KOPT-K1 (cell line): ENCODE measurements around the gene NPB.

Experiments used
- H3K27ac ChIP-seq: fragments of 200-600 bp; sonication (generic); 2 replicates; pipeline ENCODE4 v1.5.1; 2016; ENCODE audit warnings: antibody characterized with exemption, mild to moderate bottlenecking, low read depth, low read length; ENCODE audit not compliant: poor library complexity, severe bottlenecking
- H3K36me3 ChIP-seq: fragments of 200-600 bp; sonication (generic); 2 replicates; pipeline ENCODE4 v1.5.1; 2017; ENCODE audit warnings: antibody characterized with exemption, mild to moderate bottlenecking, low read length, moderate library complexity; ENCODE audit not compliant: insufficient read depth
- H3K9me3 ChIP-seq: fragments of 200-600 bp; sonication (generic); 2 replicates; pipeline ENCODE4 v1.5.1; 2017; ENCODE audit warnings: antibody characterized with exemption, low read length, mild to moderate bottlenecking; ENCODE audit not compliant: insufficient read depth, poor library complexity, severe bottlenecking

The NPB gene

DNA sequence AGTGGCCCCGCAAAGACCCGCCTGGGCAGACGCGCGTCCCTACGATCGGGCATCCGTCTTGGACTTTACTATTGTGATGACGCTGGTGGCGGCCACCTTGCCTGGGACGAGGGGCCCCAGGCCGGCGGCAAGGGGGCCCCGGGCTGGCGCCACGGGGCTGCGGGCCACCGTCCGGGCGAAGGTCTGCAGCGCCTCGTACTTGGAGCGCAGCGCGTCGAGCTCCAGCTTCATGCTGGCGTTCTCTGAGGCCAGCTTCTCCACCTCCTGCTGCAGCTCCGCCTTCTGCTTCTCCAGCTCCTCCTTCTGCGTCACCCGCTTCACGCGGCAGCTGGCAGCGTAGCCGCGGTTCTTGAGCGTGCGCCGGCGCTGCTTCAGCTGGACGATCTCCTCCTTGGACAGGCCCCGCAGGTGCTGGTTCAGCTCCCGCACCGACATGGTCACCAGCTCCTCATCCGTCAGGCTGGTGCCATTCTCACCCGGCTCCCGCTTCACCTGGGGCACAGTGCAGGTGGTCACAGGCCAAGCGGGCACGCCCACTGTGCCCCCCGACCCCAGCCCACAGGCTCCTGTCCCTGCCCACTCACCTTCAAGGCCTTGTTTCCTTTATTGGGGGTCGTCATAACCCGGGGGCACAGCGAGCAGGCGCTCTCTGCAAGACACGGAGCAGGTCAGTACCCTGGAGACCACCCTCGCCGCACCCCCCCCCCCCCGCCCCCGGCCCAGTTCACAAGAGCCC lies 20.7 kb downstream of the NPB start:
- peaks cover 29% of the 10 kb centered on the region for H3K36me3 ChIP-seq
- no peak overlapping the region for H3K27ac ChIP-seq

DNA sequence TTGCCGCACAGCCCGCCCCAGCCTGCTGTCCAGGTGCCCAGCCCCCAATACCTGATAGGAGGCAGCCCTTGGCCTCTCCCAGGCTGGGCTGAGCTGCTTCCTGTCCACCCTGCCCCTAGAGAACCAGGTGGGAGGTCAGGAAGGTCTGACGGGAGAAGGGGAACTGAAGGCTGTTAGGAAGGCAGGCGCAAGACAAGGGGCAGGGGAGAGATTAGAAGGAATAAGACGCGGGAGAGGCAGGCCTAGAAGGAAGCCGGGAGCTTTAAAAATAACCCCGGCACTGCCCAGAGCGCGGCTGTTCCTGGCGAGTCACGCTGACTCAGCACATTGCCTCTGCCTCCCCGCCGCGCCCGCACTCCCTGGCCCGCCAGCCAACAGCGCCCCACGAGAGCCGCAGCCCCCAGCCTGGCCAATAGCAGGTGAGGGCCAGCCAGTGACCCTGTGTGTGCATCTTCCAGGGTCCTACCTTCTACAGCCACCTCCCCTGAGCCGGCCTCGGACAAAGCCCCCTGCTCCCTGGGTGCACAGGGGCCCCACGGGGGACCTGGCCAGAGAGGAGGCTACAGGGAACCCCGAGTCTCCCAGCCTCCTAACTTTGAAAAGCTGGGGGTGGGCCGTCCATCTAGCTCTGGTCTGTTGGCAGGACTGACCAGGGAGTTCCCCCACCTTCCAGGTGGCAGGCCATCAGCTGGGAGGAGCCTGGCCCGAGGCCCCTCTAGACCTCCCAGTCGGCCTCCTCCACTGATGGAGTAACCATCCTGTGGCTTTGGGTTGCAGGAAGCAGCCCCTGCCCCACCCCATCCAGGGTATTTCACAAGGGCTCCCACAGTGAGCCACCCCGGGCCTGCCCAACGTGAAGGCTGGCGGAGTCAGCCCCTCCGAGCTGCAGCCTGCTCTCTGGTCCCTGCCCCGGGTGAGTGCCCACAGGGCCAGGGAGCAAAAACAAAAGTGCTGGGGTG lies 21.5 kb downstream of the NPB start:
- Histone ChIP-seq H3K9me3 (no peaks in the 10 kb centered on the region), H3K36me3 (peaks cover 29% of the 10 kb centered on the region), H3K27ac (no peak overlapping the region)

More for the DNA sequence above, 20.7 kb downstream of the NPB start:
- no peaks in the 10 kb centered on the region for H3K9me3 ChIP-seq

DNA sequence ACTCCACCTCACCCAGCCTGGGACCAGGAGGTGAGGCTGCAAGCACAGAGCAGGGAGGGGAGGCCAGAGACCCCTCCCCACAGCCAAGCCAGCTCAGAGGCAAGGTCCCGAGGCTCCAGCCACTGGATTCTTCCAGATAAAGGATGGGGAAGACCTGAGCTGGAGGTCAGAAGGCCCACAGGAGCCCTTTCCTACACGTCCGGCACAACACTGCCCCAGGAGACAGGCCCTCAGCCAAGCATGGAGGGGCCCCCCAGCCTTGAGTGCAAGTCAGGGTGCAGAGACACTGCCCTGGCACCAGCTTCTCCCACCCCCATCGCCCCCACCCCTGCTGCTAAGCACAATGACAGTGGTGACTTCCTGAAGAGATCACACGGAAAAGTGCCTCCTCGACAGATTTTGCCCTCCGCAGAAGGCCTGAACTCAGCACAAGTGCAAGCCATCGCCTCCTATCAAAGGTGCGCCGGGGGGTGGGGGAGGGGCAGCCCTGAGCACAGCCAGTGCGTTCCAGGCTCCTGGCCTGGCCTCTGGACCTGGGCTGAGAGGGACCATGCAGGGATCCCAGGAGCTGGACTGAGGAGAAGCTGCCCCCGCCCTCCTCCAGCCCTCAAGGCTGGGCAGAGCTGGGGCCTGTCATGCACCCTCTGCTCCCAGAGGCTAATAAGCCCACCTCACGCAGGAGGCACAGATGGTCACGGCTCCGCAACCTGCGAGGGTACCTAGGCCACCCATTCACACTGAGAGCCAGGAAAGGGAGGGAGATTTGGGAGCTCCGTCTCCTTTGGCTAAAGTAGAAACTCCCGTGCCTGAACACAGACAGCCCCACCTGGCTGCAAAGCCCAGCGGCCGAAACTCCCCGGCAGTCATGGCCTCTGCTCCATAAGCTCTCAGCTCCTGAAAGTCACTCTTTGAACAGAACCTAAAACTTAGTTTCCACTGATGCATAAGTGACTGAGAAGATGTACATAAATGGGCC lies 22.8 kb downstream of the NPB start:
- Histone ChIP-seq H3K27ac (no peak overlapping the region), H3K36me3 (peaks cover 22% of the 10 kb centered on the region; the same call in 1 of the 2 replicates)

DNA sequence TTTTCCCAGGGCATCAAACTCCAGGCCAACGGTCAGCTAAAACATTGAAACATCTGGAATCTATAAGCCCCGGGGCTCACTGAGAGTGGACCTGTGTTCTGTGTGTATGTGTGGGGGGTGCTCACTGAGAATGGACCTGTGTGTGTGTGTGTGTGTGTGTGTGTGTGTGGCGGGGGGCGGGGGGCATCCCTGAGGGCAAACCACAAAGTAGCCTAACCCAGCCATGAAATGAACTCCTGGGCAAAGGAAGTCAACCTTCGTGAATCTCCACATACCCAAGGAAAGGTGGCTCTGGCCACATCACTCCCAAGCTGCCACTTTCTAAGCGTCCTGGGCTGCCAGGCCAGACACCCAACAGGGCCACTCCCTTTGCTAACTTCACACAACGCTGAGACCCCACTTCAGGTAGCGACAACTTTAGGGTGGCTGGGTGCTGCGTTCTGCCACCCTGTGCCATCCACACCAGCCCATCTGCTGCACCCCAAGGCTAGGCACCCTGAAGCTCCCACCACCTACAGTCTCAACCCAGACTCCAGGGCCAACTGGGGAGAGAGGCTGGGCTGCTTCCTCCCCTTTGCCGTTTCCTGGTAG lies 23.9 kb downstream of the NPB start:
- Histone ChIP-seq H3K27ac (peak overlapping the region; percentile 55), H3K36me3 (peaks cover 15% of the 10 kb centered on the region; the same call in 1 of the 2 replicates), H3K9me3 (no peaks in the 10 kb centered on the region)

More for the DNA sequence above, 22.8 kb downstream of the NPB start:
- no peaks in the 10 kb centered on the region for H3K9me3 ChIP-seq

DNA sequence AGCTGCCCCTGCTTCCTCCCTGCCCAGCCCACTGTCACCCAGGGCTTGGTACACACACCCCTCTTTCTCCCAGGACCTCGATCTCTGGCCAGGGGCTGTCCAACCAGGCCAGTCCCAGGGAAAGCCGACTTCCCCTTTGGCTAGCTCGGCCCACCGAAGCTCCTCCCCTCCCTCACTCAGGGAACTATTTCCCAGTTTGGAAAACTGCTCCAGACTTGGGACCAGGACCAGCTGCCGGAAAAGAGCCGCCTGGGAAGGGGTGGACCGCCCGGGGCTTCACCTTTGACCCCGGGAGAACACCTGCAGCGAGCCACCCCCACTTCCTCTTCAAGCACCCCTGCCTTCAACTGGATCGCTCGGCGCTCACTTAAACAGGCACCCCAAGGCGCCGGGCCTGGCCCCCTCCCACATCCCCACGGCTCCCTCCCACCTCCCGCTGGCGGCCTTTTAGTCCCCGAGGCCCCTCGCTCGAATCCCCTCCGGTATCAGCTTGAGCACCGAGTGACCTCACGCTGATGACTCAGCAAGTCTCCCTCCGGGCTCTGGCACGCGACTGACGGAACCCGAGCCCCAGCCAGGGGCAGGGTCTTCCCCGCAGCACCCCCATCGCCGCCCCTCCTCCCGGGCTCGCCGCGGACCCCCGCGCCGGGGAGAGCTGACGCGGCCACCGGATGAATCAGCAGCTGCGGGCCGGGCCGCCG lies 24.6 kb downstream of the NPB start:
- H3K27ac ChIP-seq: peak overlapping the region; percentile 55
- peaks cover 12% of the 10 kb centered on the region; the same call in 1 of the 2 replicates for H3K36me3 ChIP-seq
- H3K9me3 ChIP-seq: no peaks in the 10 kb centered on the region

DNA sequence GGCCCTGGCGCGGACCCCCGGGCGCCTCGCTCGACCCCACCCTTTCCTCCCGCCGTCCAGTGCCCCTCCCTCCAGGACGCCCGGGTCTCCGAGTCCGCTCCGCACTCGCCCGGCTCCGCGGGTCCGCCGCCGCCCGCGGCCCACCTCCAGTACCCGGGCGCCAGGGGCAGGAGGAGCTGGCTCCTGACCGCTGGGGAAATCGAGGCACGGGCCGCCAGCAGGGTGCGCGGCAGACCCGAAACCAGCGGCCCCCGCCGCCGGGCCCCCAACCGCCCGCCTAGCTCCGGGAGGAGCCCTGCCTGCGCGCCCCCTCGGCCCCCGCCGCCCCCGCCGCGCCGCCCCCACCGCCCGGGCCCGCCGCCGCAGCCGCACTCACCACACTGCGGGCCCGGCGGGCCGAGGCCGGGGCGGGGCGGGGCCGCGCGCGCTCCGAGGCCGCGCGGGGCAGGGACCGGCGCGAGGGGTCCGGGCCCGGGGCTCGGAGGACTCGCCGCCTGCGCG lies 25.2 kb downstream of the NPB start:
- Histone ChIP-seq H3K9me3 (no peaks in the 10 kb centered on the region), H3K36me3 (peaks cover 8% of the 10 kb centered on the region; the same call in 1 of the 2 replicates), H3K27ac (peak overlapping the region; percentile 55)

DNA sequence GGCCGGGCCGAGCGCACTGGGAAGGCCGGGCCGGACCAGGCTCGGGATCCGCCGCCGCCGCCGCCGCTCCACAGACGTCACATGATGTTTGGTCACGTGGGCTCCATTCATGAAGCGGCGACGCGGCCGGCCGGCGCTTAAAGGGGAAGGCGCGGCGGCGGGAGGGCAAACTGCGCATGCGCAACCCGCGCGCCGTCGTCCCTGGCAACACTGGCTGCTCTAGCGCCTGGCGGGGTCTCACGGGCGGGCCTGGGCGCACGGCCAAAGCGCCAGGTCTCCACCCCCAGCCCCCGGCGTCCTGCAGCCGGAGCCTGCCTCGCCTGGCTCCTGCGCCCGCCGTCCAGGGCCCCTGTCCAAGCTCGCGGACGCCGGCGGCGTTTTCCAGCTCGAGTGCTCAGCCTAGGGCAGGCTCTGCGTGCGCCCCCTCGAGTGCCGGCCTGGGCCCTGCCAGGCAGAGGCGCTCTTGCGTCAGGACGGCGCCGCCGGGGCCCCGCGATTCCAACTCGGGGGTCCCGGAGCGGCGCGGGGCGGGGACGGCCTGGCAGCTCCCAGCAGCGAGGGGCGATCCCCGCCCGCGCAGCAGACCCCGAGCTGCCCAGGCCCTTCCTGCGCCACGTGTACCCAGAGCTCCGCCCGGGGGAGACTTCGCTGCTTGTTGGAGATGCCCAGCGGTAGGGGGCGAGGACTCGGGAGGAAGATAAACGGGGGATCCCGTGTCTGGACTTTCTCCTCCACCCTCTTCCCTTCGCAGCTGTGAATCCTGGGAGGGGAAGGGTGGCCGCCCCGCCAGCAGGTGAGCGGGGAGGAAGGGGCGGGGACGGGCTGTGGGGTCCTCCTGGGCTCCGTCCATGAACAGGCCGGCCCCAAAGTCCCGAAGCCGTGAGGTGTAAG lies 25.9 kb downstream of the NPB start, which contains the start of gene MAFG:
Gene MAFG (minus strand): TSS at position 83 of the 891 bp plus-strand sequence. CDS start 4,550 bp downstream, outside the sequence.
- H3K9me3 ChIP-seq: no peaks in the 10 kb centered on the region
- H3K27ac ChIP-seq: peak within 1 kb of the TSS; percentile 55
- H3K36me3 ChIP-seq: peaks cover 2% of the 10 kb centered on the region; the same call in 1 of the 2 replicates

DNA sequence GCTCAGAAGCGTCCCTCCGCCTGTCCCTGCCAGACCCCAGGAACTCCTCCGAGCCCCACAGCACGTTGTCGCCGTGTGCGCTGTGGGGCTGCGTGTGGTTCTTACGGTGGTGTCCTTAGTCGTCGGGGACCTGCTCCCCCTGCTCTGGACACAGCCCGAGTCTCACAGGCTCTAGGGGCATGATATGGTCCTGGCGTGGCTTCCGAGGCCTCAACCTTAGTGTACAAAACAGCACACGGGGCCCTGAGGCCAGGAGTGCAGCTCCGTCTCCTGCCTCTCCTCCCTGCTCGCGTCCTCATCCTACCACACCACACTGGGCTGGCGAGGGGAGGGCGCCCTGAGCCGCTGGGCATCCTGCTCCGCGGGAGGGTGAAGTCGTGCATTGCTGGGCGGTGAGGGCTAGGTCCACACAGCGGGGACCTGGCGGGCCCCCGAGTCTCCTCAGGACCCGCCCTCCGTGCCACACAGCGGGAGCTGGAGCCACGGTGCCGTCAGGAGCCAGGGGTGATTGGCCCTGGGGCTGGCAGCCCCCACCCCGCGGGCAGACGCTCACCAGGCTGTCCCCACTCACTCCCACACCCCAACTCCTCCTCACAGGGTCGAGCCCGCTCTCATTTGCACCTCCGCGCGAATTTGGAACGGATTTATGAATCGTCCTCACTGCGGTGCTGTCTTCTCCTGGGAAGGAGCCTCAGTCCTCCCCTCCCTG lies 26.7 kb downstream of the NPB start:
- Histone ChIP-seq H3K36me3 (no peaks in the 10 kb centered on the region), H3K9me3 (no peaks in the 10 kb centered on the region), H3K27ac (no peak overlapping the region)

DNA sequence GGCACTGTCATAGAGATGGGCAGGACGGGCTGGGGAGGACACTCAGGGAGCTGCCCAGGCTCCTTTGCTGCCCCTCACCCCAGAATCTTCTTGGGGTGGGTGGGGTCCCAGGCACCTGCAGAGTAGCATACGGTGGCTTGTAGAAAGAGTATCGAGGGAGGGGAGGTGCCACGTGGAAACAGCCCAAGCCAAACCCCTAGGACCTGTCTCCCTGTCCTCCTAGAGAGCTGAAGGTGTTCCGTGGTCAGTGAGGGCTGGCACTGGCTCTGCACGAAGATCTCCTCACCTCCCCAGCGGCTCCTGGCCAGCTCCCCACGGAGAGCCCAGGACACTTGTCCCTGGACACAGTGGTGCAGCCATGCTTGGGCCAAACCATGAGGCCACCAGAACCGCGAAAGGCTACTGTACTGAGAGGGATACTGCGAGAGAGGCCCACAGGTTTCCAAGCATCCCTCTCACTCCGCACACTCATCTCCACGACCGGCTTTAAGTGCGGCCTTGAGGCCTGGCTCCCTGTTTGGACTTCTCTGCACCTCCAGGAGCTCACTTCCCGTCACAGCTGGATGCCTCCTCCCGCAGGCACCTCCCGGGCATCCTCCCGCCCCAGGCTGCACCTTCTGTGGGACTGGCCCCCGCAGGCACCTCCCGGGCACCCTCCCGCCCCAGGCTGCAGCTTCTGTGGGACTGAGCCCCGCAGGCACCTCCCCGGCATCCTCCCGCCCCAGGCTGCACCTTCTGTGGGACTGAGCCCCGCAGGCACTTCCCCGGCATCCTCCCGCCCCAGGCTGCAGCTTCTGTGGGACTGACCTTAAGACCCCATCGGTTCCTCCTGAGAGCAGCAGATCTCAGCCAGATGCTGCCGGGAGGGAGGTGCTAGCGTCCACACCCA lies 27.5 kb downstream of the NPB start:
- no peaks in the 10 kb centered on the region for H3K36me3 ChIP-seq
- no peak overlapping the region for H3K27ac ChIP-seq
- H3K9me3 ChIP-seq: no peaks in the 10 kb centered on the region

DNA sequence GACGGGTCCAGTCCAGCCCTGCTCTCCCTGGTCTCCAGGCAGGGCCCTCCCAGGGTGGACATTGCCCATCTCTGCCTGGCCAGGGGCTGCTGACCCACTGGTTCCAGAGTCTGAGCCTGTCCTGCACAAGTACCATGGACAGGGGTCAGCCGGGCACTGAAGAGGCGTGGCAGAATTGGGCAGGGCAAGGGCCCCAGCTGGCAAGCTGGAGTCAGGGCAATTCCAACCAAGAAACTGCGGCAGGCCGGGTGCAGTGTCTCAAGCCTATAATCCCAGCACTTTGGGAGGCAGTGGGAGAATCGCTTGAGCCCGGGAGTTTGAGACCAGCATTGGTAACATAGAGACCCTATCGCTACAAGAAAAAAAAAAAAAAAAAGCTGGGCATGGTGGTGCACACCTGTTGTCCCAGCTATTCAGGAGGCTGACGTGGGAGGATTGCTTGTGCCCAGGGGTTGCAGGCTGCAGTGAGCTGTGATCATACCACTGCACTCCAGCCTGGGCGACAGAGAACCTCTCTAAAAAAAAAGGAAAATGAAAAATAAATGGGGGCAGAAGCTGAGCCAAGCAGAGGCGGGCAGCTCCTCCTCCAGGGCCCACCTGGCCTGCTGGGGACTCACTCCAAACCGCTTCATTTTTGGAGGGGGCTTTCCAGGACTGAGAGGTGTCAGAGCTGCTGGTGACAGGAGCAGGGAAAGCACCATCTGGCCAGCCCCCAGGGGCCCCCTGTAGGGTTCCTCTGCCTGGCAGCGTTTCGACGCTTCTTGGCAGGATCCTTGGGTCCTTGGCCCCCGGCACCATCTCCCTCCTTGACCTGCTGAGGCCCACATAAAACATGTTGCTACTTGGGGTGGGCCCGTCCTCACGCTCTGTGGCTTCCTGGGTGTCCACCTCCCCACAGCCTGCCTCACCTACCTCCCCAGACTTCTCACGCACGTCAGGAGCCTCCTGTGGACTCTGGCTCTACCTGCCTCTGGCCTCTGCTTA lies 28.4 kb downstream of the NPB start:
- Histone ChIP-seq H3K27ac (no peak overlapping the region), H3K9me3 (no peaks in the 10 kb centered on the region)

DNA sequence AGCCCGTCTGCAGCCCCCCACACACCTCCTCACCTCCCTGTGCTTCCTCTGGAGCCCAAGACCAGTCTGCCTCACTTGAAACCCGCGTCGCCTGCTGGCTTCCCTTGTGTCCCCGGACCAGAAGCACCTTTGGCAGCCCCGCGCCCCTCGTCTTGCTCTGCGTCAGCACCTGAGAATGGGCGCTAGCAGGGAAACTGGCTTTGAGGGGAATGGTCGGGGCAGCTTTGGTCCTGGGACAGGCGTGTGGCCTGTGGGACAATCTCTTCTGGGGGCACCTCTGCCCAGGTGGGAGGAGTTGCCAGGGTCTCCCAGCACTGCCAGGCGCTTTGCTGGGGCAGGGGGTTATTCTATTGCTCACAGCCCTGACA lies 29.1 kb downstream of the NPB start:
- Histone ChIP-seq H3K36me3 (no peaks in the 10 kb centered on the region), H3K27ac (no peak overlapping the region), H3K9me3 (no peaks in the 10 kb centered on the region)

More for the DNA sequence above, 28.4 kb downstream of the NPB start:
- no peaks in the 10 kb centered on the region for H3K36me3 ChIP-seq
